CD4-positive, alpha-beta T cell treated with Interleukin-21 for 1 hour (primary cell): ENCODE measurements around the gene ICAM1.

Experiments
- DNase-seq: peaks from one replicate; pipeline ENCODE4 v3.0.0-alpha.2; 2020

The ICAM1 gene

GRCh38 chr19:10328558-10329429 is 57.9 kb downstream of the ICAM1 start:
- no peak for DNase-seq

GRCh38 chr19:10329555-10329954 is 58.6 kb downstream of the ICAM1 start:
- no peak for DNase-seq

GRCh38 chr19:10332158-10332964 is 61.4 kb downstream of the ICAM1 start:
- no peak for DNase-seq

GRCh38 chr19:10332965-10333757 is 62.2 kb downstream of the ICAM1 start, which contains the start of gene RAVER1:
Gene RAVER1 (minus strand): TSS chr19:10333529. CDS start chr19:10333507, 22 bp downstream.
- peak; percentile 98 for DNase-seq

GRCh38 chr19:10333758-10334587 is 63.1 kb downstream of the ICAM1 start:
- DNase-seq = no peak

- DNase-seq = peak; percentile 25
These were observed 63.9 kb downstream of the ICAM1 start for GRCh38 chr19:10334588-10335351.

- no peak for DNase-seq
These were observed 64.5 kb downstream of the ICAM1 start for GRCh38 chr19:10335352-10335985.
